Small intestine (tissue), 7 donors: Measurements from ENCODE around the gene USP4. TPM values are rescaled to one million over a fixed set of nuclear protein-coding genes. Genes with fewer than 3 reads are reported as not detected.
"Not testable (repeated sequence)": the region's sequence is repeated elsewhere in the genome, so short reads cannot be mapped to it uniquely, and the experiment has no call there.

ENCODE experiments used
- DNase-seq, 2 donors: peaks; one replicate each; pipeline versions ENCODE4 v3.0.0 to v3.0.0-alpha.2; 2013
- FAIRE-seq: peaks from 2 replicates; lab custom pipeline; 2012; peaks lifted over from hg19 to GRCh38; lab: Jason Lieb, UNC
- H3K27ac ChIP-seq, 3 donors: one replicate each; pipeline ENCODE4 v1.5.1; 2013; ENCODE audit warnings: low read length in 2 of 3, mild to moderate bottlenecking in 2 of 3, control low read depth in 1 of 3, inconsistent platforms in 1 of 3, low read depth in 1 of 3, moderate library complexity in 1 of 3
- H3K27me3 ChIP-seq, 3 donors: one replicate each; pipeline ENCODE4 v1.6.1; 2013; ENCODE audit warnings: low read length in 3 of 3, inconsistent platforms in 1 of 3; ENCODE audit not compliant: control insufficient read depth in 3 of 3, insufficient read depth in 3 of 3
- H3K36me3 ChIP-seq, 3 donors: one replicate each; pipeline ENCODE4 v1.6.1; 2013; ENCODE audit warnings: low read length in 3 of 3, inconsistent platforms in 1 of 3, low read depth in 1 of 3, mild to moderate bottlenecking in 1 of 3, moderate library complexity in 1 of 3; ENCODE audit not compliant: control insufficient read depth in 3 of 3, insufficient read depth in 2 of 3
- H3K4me1 ChIP-seq, 3 donors: one replicate each; pipeline ENCODE4 v1.6.1; 2013; ENCODE audit warnings: low read length in 2 of 3, inconsistent platforms in 1 of 3, low read depth in 1 of 3, mild to moderate bottlenecking in 1 of 3, moderate library complexity in 1 of 3; ENCODE audit not compliant: control insufficient read depth in 3 of 3, insufficient read depth in 2 of 3
- H3K4me3 ChIP-seq, 3 donors: one replicate each; pipeline ENCODE4 v1.5.1; 2013; ENCODE audit warnings: low read length in 3 of 3, control low read depth in 1 of 3, inconsistent platforms in 1 of 3, low read depth in 1 of 3, mild to moderate bottlenecking in 1 of 3, moderate library complexity in 1 of 3
- H3K9me3 ChIP-seq, 2 donors: one replicate each; pipeline ENCODE4 v1.6.1; 2013; ENCODE audit warnings: low read depth in 1 of 2, low read length in 1 of 2; ENCODE audit not compliant: control insufficient read depth in 2 of 2, insufficient read depth in 1 of 2
- WGBS, 3 donors: extraction: QIAGEN DNeasy Blood & Tissue Kit; methylation state at CpG; one replicate each; pipeline ENCODE4 v1.1.7; 2013; 5-methylcytosine and 5-hydroxymethylcytosine counted together
- polyA plus RNA-seq, 4 donors: library from polyadenylated mRNA; stranded (reverse) in 3 of 4; unstranded in 1 of 4; fragments of 200-250 nt in 3 of 4; fragments of 120-200 nt in 1 of 4; gene quantifications; one replicate each; pipeline versions ENCODE4 v1.2.1 to v1.2.3, GENCODE V29; 2013
- donor health status: healthy with polysubstance abuse.
- donor health status: control.
- donor health status: control.
- donor health status: Bipolar disorder and iron deficiency.
- donor health status: healthy.

USP4 gene
- polyA plus RNA-seq, 4 donors = 21.3 to 44.8 (median 24.8) TPM

DNA sequence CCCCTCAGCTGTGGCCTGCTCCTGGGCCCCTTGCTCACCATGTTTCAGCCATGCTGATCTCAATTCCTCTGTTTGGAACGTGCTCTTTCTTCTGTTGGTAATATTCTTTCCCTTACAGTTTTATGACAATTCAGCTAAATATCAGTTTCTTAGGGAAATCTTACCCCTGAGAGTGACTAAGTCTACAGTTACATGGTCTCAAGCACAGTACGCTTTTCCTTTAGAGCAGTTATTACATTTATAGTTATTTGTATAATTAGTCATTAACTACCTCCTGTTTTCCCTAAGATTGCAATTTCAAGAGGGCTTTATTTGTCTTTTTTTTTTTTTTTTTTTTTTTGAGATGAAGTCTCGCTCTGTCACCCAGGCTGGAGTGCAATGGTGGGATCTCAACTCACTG is 86.3 kb downstream of the USP4 start:
- WGBS, 3 donors = 88 to 93% (median 92%) methylated on average over 2 to 3 of the region's 3 CpGs
- Histone ChIP-seq H3K36me3 (no peaks in the 10 kb centered on the region), H3K4me3 (no peak overlapping the region), H3K9me3 (no peaks in the 10 kb centered on the region), H3K27me3 (no peaks in the 10 kb centered on the region), H3K4me1 (peaks cover 0 to 20% (median 0%) of the 10 kb centered on the region in 3 donors), H3K27ac (no peak overlapping the region)
- no peak for FAIRE-seq
- no peak for DNase-seq

DNA sequence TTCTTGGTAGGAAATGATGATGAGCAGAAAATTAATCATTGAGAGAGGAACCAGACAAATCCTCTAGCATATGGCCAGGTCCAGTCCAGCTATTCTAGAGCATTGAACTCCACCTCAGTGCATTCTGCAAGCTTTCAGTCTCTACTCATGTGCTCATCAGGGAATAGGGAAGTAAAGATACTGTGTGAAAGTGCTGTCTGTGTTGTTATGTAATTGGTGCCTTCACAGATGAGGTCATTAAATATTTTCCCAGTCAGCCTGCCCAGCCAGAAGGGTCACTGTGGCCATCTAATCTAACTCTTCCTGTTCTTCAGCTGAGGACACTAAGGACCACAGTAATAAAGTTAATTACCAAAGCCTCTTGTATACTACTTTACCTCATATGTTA is 91.0 kb downstream of the USP4 start:
- H3K27me3 ChIP-seq = no peaks in the 10 kb centered on the region
- H3K4me1 ChIP-seq = no peaks in the 10 kb centered on the region
- H3K27ac ChIP-seq = peak overlapping the region in 1 of 3 donors; percentile 58
- H3K9me3 ChIP-seq = no peaks in the 10 kb centered on the region
- no peaks in the 10 kb centered on the region for H3K36me3 ChIP-seq
- H3K4me3 ChIP-seq = no peak overlapping the region
- FAIRE-seq = no peak
- peak; percentile 13 to 55 for DNase-seq

DNA sequence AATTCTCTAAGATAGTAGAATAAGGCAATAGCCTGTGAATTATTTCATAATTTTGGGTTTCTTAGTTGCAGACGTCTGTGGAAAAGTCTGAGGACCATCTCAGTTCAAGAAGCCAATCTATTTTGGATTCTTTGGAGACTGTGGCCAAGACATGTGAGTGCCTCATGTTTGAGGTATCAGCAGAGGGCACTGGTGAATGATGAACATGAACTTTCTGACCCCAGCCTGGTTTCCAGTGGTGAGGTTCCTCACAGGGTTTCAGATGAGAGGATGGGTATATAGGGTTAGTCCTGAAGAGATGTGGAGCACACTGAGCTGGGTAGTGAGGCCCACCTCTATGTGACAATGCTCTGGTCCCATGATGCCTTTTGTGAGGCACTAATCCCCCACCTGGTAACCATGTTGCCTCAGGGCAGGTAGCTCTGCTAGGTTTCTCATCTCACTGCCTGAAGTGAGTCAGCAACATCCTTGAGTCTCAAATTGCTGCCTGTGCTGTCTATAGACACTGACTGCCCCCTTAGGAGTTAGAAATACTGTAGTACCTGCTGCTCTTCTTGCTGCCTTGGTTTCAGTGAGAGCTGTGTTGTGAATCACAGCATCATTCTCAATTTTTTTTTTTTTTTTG is 95.2 kb downstream of the USP4 start:
- 45 to 52% (median 46%) methylated on average over 1 of the region's 1 CpG for WGBS, 3 donors
- Histone ChIP-seq H3K27me3 (no peaks in the 10 kb centered on the region), H3K4me3 (no peak overlapping the region), H3K27ac (no peak overlapping the region), H3K9me3 (no peaks in the 10 kb centered on the region), H3K36me3 (no peaks in the 10 kb centered on the region), H3K4me1 (no peaks in the 10 kb centered on the region)
- no peak for DNase-seq
- no peak for FAIRE-seq

DNA sequence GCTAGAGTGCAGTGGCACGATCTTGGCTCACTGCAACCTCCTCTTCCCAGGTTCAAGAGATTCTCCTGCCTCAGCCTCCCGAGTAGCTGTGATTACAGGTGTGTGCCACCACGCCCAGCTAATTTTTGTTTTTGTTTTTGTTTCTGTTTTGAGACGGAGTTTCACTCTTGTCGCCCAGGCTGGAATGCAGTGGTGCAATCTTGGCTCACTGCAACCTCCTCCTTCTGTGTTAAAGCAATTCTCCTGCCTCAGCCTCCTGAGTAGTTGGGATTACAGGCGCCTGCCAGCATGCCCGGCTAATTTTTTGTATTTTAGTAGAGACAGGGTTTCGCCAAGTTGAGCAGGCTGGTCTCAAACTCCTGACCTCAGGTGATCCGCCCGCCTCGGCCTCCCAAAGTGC is 99.8 kb downstream of the USP4 start:
- peaks cover 0 to 11% of the 10 kb centered on the region in 2 donors for H3K9me3 ChIP-seq
- FAIRE-seq, H3K27me3 ChIP-seq, H3K4me1 ChIP-seq, H3K27ac ChIP-seq, H3K4me3 ChIP-seq, DNase-seq, H3K36me3 ChIP-seq: not testable (repeated sequence)
- 88 to 90% (median 89%) methylated on average over 11 of the region's 11 CpGs for WGBS, 3 donors

DNA sequence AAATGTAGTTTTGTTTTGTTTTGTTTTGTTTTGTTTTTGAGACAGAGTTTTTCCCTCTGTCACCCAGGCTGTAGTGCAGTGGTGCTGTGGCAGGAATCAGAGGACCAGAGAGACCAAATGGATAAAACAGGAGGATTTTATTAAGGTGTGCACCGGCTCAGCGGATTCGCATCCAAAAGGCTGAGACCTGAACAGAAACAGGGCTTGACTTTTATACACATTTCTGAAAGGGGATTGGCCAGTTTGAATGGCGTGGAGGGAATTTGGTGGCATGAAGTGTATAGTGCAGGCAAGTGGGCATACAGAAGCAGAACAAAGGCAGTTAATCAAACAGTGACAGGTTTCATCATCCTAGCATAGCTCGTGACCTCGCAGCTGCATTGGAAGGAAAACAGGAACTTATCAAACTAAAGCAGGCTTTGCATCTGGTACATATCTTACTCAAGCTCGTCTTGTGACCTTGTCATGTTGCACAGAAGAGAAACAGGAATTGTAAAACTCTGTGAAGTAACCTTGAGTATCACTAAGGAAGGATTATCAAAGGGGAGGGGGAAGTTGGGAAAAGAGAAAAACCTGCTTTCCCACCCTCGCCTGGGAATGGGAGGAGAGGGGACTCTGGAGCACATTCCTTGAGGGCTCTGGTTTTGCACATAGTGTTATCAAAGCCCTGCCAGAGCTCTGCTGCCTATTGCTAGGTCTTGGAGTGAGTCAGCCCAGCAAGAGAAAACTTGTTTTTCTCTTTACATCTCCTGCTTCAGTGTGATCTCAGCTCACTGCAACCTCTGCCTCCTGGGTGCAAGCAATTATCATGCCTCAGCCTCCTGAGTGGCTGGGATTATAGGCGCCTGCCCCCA is 101.4 kb downstream of the USP4 start:
- H3K9me3 ChIP-seq = peaks cover 0 to 25% of the 10 kb centered on the region in 2 donors
- H3K27me3 ChIP-seq = no peaks in the 10 kb centered on the region
- H3K4me3 ChIP-seq = no peak overlapping the region
- H3K4me1 ChIP-seq = no peaks in the 10 kb centered on the region
- 55 to 59% (median 57%) methylated on average over 9 of the region's 9 CpGs for WGBS, 3 donors
- peak overlapping the region in 1 of 3 donors; percentile 70 for H3K27ac ChIP-seq
- FAIRE-seq (no peak), DNase-seq (peak in 1 of 2 donors; percentile 72)
- H3K36me3 ChIP-seq = no peaks in the 10 kb centered on the region

DNA sequence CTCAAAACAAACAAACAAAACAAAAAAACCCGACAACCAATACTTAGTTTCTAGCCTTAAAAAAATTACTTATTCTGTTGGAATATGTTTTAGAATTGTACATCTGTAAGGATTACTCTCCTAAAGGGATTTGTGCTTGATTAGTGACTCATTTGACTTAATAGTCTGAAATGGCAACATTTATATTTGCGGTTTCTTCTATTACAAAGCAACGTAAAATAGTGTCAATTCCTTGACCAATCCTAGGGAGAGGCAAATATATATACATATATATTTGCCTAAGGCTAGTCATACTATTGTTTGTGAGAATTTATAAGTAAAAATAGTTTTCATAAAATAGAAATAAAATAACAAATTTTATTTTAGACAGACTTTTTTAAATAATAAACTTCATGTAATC is 102.5 kb downstream of the USP4 start:
- no peaks in the 10 kb centered on the region for H3K27me3 ChIP-seq
- H3K36me3 ChIP-seq = no peaks in the 10 kb centered on the region
- no peak overlapping the region for H3K4me3 ChIP-seq
- H3K4me1 ChIP-seq = no peaks in the 10 kb centered on the region
- DNase-seq = no peak
- FAIRE-seq = no peak
- H3K27ac ChIP-seq = no peak overlapping the region
- H3K9me3 ChIP-seq = peaks cover 0 to 35% of the 10 kb centered on the region in 2 donors
- 87 to 98% (median 90%) methylated on average over 3 of the region's 3 CpGs for WGBS, 3 donors

DNA sequence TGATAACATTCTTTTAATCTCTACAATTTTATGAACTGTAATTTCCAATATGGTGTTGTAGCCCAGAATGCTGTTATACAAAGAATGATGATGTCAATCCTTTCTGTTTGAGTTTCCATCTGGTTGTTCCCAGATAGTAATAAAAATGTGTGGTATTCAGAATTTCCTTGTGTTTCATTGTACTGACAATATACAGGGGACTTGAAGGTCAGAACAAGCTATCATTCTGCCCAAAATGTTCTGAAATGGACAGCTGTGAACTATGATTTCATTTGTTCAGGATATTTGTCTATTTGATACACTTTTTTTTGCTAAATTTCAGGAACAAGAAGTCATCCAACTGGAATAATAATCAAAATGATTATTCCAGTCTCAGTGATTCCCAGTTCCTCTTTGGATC is 103.6 kb downstream of the USP4 start:
- no peaks in the 10 kb centered on the region for H3K27me3 ChIP-seq
- no peaks in the 10 kb centered on the region for H3K36me3 ChIP-seq
- H3K4me1 ChIP-seq = no peaks in the 10 kb centered on the region
- H3K9me3 ChIP-seq = peaks cover 0 to 38% of the 10 kb centered on the region in 2 donors
- no peak overlapping the region for H3K4me3 ChIP-seq
- FAIRE-seq (no peak), DNase-seq (no peak)
- no peak overlapping the region for H3K27ac ChIP-seq

DNA sequence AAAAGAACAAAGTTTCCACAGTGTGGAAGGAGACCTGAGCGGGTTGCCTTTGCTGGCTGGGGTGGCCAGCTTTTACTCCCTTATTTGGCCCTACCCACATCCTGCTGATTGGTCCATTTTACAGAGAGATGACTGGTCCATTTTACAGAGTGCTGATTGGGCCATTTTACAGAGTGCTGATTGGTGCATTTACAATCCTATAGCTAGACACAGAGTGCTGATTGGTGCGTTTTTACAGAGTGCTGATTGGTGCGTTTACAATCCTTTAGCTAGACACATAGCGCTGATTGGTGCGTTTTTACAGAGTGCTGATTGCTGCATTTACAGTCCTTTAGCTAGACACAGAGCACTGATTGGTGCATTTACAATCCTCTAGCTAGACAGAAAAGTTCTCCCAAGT is 111.0 kb downstream of the USP4 start:
- H3K4me1 ChIP-seq, FAIRE-seq, H3K27ac ChIP-seq, H3K27me3 ChIP-seq, H3K4me3 ChIP-seq, H3K36me3 ChIP-seq, DNase-seq: not testable (repeated sequence)
- WGBS, 3 donors = 92 to 95% (median 93%) methylated on average over 5 of the region's 5 CpGs
- peaks cover 2 to 53% of the 10 kb centered on the region in 2 donors for H3K9me3 ChIP-seq
